ENCODE measurements around the gene RPTOR. TPM values are rescaled to one million over a fixed set of nuclear protein-coding genes. Genes with fewer than 3 reads are reported as not detected.

Gene RPTOR
- total RNA-seq, 3 donors from 2014 or later: 21.4 to 27.5 (median 23.6) TPM

GRCh38 chr17:80770881-80771611, 226.4 kb downstream of the RPTOR start:
- no peaks in the 10 kb centered on the region for H3K4me1 ChIP-seq
- intact Hi-C loops (cut with DNase I; ENCODE audit: low total_unique reads): no loop called here
- H3K36me3 ChIP-seq: no peaks in the 10 kb centered on the region
- no peak for DNase-seq (ENCODE audit: low spot score in 2 of 2)
- H3K27me3 ChIP-seq: no peaks in the 10 kb centered on the region
- H3K4me3 ChIP-seq: no peak overlapping the region
- no peak overlapping the region for H3K27ac ChIP-seq
- H3K9me3 ChIP-seq: no peaks in the 10 kb centered on the region
- TF ChIP-seq POLR2AphosphoS5 (IDR thresholded peaks at IDR 0.05) (no peak), CTCF (IDR thresholded peaks at IDR 0.05) (no peak), POLR2A (IDR thresholded peaks at IDR 0.05) (no peak)

GRCh38 chr17:80771612-80772005, 227.0 kb downstream of the RPTOR start:
- Histone ChIP-seq H3K4me3 (no peak overlapping the region), H3K9me3 (no peaks in the 10 kb centered on the region), H3K27ac (no peak overlapping the region), H3K4me1 (no peaks in the 10 kb centered on the region), H3K27me3 (no peaks in the 10 kb centered on the region), H3K36me3 (no peaks in the 10 kb centered on the region)
- intact Hi-C loops (cut with DNase I; ENCODE audit: low total_unique reads): no loop called here
- no peak for TF ChIP-seq POLR2AphosphoS5 (IDR thresholded peaks at IDR 0.05)
- DNase-seq (ENCODE audit: low spot score in 2 of 2): no peak

- Histone ChIP-seq H3K36me3 (no peaks in the 10 kb centered on the region), H3K4me1 (no peaks in the 10 kb centered on the region), H3K4me3 (no peak overlapping the region), H3K27me3 (no peaks in the 10 kb centered on the region), H3K27ac (no peak overlapping the region), H3K9me3 (no peaks in the 10 kb centered on the region)
- TF ChIP-seq POLR2A (IDR thresholded peaks at IDR 0.05): no peak
- TF ChIP-seq POLR2AphosphoS5 (IDR thresholded peaks at IDR 0.05): no peak
- no peak for TF ChIP-seq CTCF (IDR thresholded peaks at IDR 0.05)
- DNase-seq (ENCODE audit: low spot score in 2 of 2): no peak
- intact Hi-C loops (cut with DNase I; ENCODE audit: low total_unique reads): no loop called here
Measured at GRCh38 chr17:80772906-80773242, 228.2 kb downstream of the RPTOR start.

- DNase-seq (ENCODE audit: low spot score in 2 of 2): no peak
- Histone ChIP-seq H3K27me3 (no peaks in the 10 kb centered on the region), H3K27ac (no peak overlapping the region), H3K4me1 (no peaks in the 10 kb centered on the region), H3K9me3 (no peaks in the 10 kb centered on the region), H3K36me3 (no peaks in the 10 kb centered on the region), H3K4me3 (no peak overlapping the region)
- no peak for TF ChIP-seq CTCF (IDR thresholded peaks at IDR 0.05)
- TF ChIP-seq POLR2A (IDR thresholded peaks at IDR 0.05): no peak
- no peak for TF ChIP-seq POLR2AphosphoS5 (IDR thresholded peaks at IDR 0.05)
- intact Hi-C loops (cut with DNase I; ENCODE audit: low total_unique reads): no loop called here
Measured at GRCh38 chr17:80773243-80773991, 228.8 kb downstream of the RPTOR start.

- DNase-seq (ENCODE audit: low spot score in 2 of 2): peak in 1 of 2 donors; percentile 43
- Histone ChIP-seq H3K9me3 (no peaks in the 10 kb centered on the region), H3K4me3 (no peak overlapping the region), H3K27ac (no peak overlapping the region), H3K4me1 (no peaks in the 10 kb centered on the region), H3K27me3 (no peaks in the 10 kb centered on the region), H3K36me3 (no peaks in the 10 kb centered on the region)
- no peak for TF ChIP-seq POLR2AphosphoS5 (IDR thresholded peaks at IDR 0.05)
- no peak for TF ChIP-seq CTCF (IDR thresholded peaks at IDR 0.05)
- TF ChIP-seq POLR2A (IDR thresholded peaks at IDR 0.05): no peak
- intact Hi-C loops (cut with DNase I; ENCODE audit: low total_unique reads): no loop called here
Measured at GRCh38 chr17:80774146-80774545, 229.5 kb downstream of the RPTOR start.
